SU-DHL-6 (cell line): ENCODE measurements around the gene GTF2H1.

Source experiments
- CTCF ChIP-seq: fragments of 200-600 bp; sonication (generic); IDR thresholded peaks from one replicate; pipeline ENCODE4 v1.5.1; 2017; ENCODE audit warnings: antibody characterized with exemption, mild to moderate bottlenecking, low read length, moderate library complexity; ENCODE audit not compliant: insufficient read depth, poor library complexity, severe bottlenecking
- EZH2phosphoT487 ChIP-seq: fragments of 200-600 bp; sonication (generic), shearing (Covaris generic); conservative IDR thresholded peaks from 2 replicates; pipeline ENCODE4 v1.6.1; 2018; ENCODE audit warnings: mild to moderate bottlenecking, antibody characterized with exemption, low read length, moderate library complexity, mixed read lengths

- TF ChIP-seq CTCF (no peak), EZH2phosphoT487 (no peak)
Measured at GRCh38 chr11:18332302-18332701, 9.9 kb downstream of the GTF2H1 start.
